ENCODE data around the gene COL2A1.

The COL2A1 gene

GRCh38 chr12:47992776-47993175 is 11.5 kb downstream of the COL2A1 start:
- Histone ChIP-seq H4K20me1 (ENCODE audit: insufficient read depth, low read length) (no peaks in the 10 kb centered on the region), H3K79me2 (ENCODE audit: low read length) (no peaks in the 10 kb centered on the region), H3K27ac (ENCODE audit: low read length) (no peak overlapping the region), H3K9me3 (ENCODE audit: insufficient read depth, low read length) (no peaks in the 10 kb centered on the region), H3K4me2 (ENCODE audit: low read length) (no peak overlapping the region), H3K27me3 (ENCODE audit: low read depth, low read length) (peaks cover 22% of the 10 kb centered on the region), H3K9ac (ENCODE audit: low read length) (no peak overlapping the region), H3K4me3 (ENCODE audit: low read length) (no peak overlapping the region), H3K4me1 (ENCODE audit: low read length) (peaks cover 7% of the 10 kb centered on the region), H2AFZ (ENCODE audit: low read depth, low read length) (no peak overlapping the region), H3K36me3 (replicated peaks; ENCODE audit: low read depth, low read length) (no peaks in the 10 kb centered on the region)
- TF ChIP-seq EZH2phosphoT487 (IDR thresholded peaks at IDR 0.05; ENCODE audit: low read depth) (no peak), CTCF (IDR thresholded peaks at IDR 0.05; ENCODE audit: low read depth, low read length) (no peak)

DNA sequence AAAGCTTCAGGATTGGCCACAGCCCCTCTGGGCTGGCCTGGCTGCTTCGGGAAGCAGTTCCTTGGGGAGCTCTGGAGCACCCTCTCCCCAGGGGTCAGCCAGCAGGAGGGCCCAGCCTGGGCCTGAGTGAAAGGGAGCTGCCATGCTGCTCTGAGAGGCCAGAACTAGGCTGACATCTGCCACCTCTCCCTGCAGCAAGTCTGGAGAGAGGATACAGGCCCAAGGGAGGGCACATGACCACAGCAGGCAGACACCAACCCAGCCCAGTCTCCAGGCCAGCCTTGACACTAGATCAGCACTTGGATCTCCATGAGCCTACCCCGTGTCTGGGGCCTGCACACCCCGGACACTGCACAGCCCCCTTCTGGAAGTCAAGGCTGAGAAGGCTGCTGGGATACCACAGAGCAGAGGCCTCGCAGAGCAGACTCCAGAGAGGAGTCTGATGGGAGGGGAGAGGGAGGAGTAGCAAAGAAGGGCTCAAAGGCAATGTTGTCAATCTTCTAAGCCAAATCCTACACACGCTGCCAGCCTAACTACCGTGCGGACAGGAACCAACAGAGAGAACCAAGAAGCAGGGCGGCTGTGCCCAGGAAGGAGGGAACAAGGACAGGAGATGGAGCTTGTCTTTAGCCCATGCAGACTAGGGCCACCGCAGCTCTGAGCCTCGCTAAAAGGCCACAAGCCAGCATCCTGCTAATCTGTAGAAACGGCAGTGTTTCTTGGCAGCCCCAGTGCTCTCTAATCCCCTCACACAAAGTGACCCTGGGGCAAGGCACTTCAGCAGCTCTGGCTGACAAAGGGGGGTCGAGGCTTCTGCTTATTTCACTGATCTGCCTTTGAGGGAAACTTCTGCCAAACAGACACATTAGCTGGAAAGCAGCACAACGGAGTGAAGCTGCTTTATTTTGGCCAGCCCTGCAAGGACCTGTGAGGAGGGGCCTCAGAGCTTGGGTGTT is 12.9 kb downstream of the COL2A1 start:
- no peak overlapping the region for H3K9ac ChIP-seq (ENCODE audit: low read length)
- no peaks in the 10 kb centered on the region for H3K36me3 ChIP-seq (replicated peaks; ENCODE audit: low read depth, low read length)
- peaks cover 7% of the 10 kb centered on the region for H3K4me1 ChIP-seq (ENCODE audit: low read length)
- no peaks in the 10 kb centered on the region for H4K20me1 ChIP-seq (ENCODE audit: insufficient read depth, low read length)
- H3K27me3 ChIP-seq (ENCODE audit: low read depth, low read length), result peaks cover 11% of the 10 kb centered on the region; the same call in 1 of the 2 replicates
- no peak overlapping the region for H2AFZ ChIP-seq (ENCODE audit: low read depth, low read length)
- no peak overlapping the region for H3K4me2 ChIP-seq (ENCODE audit: low read length)
- no peaks in the 10 kb centered on the region for H3K9me3 ChIP-seq (ENCODE audit: insufficient read depth, low read length)
- H3K79me2 ChIP-seq (ENCODE audit: low read length), result no peaks in the 10 kb centered on the region
- H3K27ac ChIP-seq (ENCODE audit: low read length), result no peak overlapping the region
- no peak overlapping the region for H3K4me3 ChIP-seq (ENCODE audit: low read length)
- no peak for TF ChIP-seq EZH2phosphoT487 (IDR thresholded peaks at IDR 0.05; ENCODE audit: low read depth)
- no peak for TF ChIP-seq CTCF (IDR thresholded peaks at IDR 0.05; ENCODE audit: low read depth, low read length)

DNA sequence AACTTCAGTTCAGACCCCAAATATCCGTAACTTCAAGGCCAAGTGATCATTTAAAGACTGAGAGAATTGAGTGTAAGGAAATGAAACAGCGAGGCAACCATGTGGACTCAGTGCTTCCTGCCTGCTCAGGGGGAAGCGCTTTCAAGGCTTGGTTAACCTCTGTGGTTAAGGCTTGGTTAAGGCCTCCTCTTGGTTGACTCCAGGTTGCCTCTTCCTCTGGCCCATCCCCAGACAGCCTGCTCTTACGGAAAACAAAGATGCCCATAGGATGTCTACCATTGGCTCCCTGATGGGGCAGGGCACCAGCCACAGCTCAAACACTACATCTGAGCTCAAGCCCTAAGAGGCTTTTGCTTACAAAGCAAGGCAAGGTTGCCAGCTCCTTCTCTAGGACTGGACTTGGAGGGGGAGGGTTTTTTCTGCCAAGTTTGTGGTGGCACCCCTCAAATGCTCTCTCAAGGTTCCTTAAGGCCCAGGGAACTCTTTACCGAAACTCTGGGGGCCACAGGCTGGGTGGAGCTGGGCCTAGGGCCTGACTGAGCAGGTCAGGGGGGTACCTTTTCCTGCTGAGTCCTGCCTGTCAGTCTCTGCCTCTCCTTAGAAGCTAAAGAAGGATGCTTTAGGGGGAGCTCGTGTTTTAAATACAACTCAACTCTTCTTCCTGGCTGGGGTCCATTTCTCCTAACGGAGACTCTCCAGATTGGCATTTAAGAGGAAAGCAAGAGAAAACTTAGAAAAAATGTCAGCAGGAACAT is 13.7 kb downstream of the COL2A1 start:
- Histone ChIP-seq H4K20me1 (ENCODE audit: insufficient read depth, low read length) (no peaks in the 10 kb centered on the region), H3K27ac (ENCODE audit: low read length) (no peak overlapping the region), H3K27me3 (ENCODE audit: low read depth, low read length) (peaks cover 7% of the 10 kb centered on the region; the same call in 1 of the 2 replicates), H2AFZ (ENCODE audit: low read depth, low read length) (peak overlapping the region; percentile 62; the same call in 1 of the 2 replicates), H3K9me3 (ENCODE audit: insufficient read depth, low read length) (no peaks in the 10 kb centered on the region), H3K4me2 (ENCODE audit: low read length) (0 out of 2 replicates have a peak overlapping the region, but pooled peaks have one; percentile 1), H3K79me2 (ENCODE audit: low read length) (no peaks in the 10 kb centered on the region), H3K36me3 (replicated peaks; ENCODE audit: low read depth, low read length) (no peaks in the 10 kb centered on the region), H3K4me1 (ENCODE audit: low read length) (peaks cover 7% of the 10 kb centered on the region), H3K9ac (ENCODE audit: low read length) (no peak overlapping the region), H3K4me3 (ENCODE audit: low read length) (no peak overlapping the region)
- TF ChIP-seq EZH2phosphoT487 (IDR thresholded peaks at IDR 0.05; ENCODE audit: low read depth) (no peak), CTCF (IDR thresholded peaks at IDR 0.05; ENCODE audit: low read depth, low read length) (no peak)

DNA sequence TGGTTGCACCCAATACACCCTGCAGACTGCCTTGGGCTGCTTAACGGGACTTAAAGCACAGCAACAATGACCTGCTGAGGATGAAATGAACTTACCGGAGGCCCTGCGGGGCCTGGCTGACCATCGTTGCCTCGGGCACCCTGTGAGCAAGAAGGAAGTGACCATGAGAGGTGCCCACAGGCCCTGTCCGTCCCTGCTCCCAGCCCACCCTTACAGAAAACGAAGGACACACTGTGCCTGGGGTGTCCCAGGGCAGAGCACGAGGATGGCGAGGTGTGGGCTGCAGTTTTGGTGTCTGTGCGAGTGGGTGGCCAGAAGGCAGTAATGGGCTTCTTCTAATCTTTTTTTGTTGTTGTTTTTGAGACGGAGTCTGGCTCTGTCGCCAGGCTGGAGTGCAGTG is 14.6 kb downstream of the COL2A1 start:
- no peak overlapping the region for H3K9ac ChIP-seq (ENCODE audit: low read length)
- H3K4me3 ChIP-seq (ENCODE audit: low read length), result no peak overlapping the region
- TF ChIP-seq EZH2phosphoT487 (IDR thresholded peaks at IDR 0.05; ENCODE audit: low read depth), result no peak
- TF ChIP-seq CTCF (IDR thresholded peaks at IDR 0.05; ENCODE audit: low read depth, low read length), result no peak
- no peak overlapping the region for H3K4me2 ChIP-seq (ENCODE audit: low read length)
- no peaks in the 10 kb centered on the region for H3K9me3 ChIP-seq (ENCODE audit: insufficient read depth, low read length)
- peaks cover 3% of the 10 kb centered on the region; the same call in 1 of the 2 replicates for H3K27me3 ChIP-seq (ENCODE audit: low read depth, low read length)
- no peaks in the 10 kb centered on the region for H3K36me3 ChIP-seq (replicated peaks; ENCODE audit: low read depth, low read length)
- no peak overlapping the region for H2AFZ ChIP-seq (ENCODE audit: low read depth, low read length)
- no peaks in the 10 kb centered on the region for H4K20me1 ChIP-seq (ENCODE audit: insufficient read depth, low read length)
- H3K27ac ChIP-seq (ENCODE audit: low read length), result no peak overlapping the region
- no peaks in the 10 kb centered on the region for H3K79me2 ChIP-seq (ENCODE audit: low read length)
- H3K4me1 ChIP-seq (ENCODE audit: low read length), result peaks cover 7% of the 10 kb centered on the region
